ENCODE results near the gene CDK14.

The CDK14 gene

GRCh38 chr7:90604383-90604782, 8.3 kb downstream of the CDK14 start:
- Histone ChIP-seq H3K36me3 (ENCODE audit: insufficient read depth, low read length) (no peaks in the 10 kb centered on the region), H3K79me2 (ENCODE audit: insufficient read depth, low read length) (no peaks in the 10 kb centered on the region), H3K4me3 (ENCODE audit: low read depth in 1 of 2, low read length in 2 of 2) (no peak overlapping the region), H3K27me3 (ENCODE audit: insufficient read depth, low read length, poor library complexity) (no peaks in the 10 kb centered on the region), H4K20me1 (ENCODE audit: insufficient read depth, low read length) (no peaks in the 10 kb centered on the region), H3K4me2 (ENCODE audit: insufficient read depth, low read length) (no peak overlapping the region), H3K27ac (ENCODE audit: low read length) (no peak overlapping the region), H3K9me3 (ENCODE audit: insufficient read depth, low read length, severe bottlenecking) (no peaks in the 10 kb centered on the region), H2AFZ (ENCODE audit: low read depth, low read length) (no peak overlapping the region), H3K9ac (ENCODE audit: low read depth, low read length) (no peak overlapping the region), H3K4me1 (ENCODE audit: insufficient read depth, low read length) (no peaks in the 10 kb centered on the region)
- no peak for ATAC-seq (ENCODE audit: insufficient read depth, low read depth)
- TF ChIP-seq CTCF (IDR thresholded peaks at IDR 0.05; ENCODE audit: borderline replicate concordance, extremely low read depth, low read length, poor library complexity, severe bottlenecking) (no peak), EZH2 (IDR thresholded peaks at IDR 0.05; ENCODE audit: borderline replicate concordance, low read depth, low read length, severe bottlenecking) (no peak)
- no peak for DNase-seq

GRCh38 chr7:90605055-90605454, 8.9 kb downstream of the CDK14 start:
- ATAC-seq (ENCODE audit: insufficient read depth, low read depth) (no peak), DNase-seq (no peak)
- Histone ChIP-seq H3K27ac (ENCODE audit: low read length) (no peak overlapping the region), H3K9me3 (ENCODE audit: insufficient read depth, low read length, severe bottlenecking) (no peaks in the 10 kb centered on the region), H3K79me2 (ENCODE audit: insufficient read depth, low read length) (no peaks in the 10 kb centered on the region), H3K4me3 (ENCODE audit: low read depth in 1 of 2, low read length in 2 of 2) (no peak overlapping the region), H3K9ac (ENCODE audit: low read depth, low read length) (no peak overlapping the region), H3K4me2 (ENCODE audit: insufficient read depth, low read length) (no peak overlapping the region), H3K27me3 (ENCODE audit: insufficient read depth, low read length, poor library complexity) (no peaks in the 10 kb centered on the region), H3K36me3 (ENCODE audit: insufficient read depth, low read length) (no peaks in the 10 kb centered on the region), H3K4me1 (ENCODE audit: insufficient read depth, low read length) (no peaks in the 10 kb centered on the region), H2AFZ (ENCODE audit: low read depth, low read length) (no peak overlapping the region), H4K20me1 (ENCODE audit: insufficient read depth, low read length) (no peaks in the 10 kb centered on the region)
- no peak for TF ChIP-seq CTCF (IDR thresholded peaks at IDR 0.05; ENCODE audit: borderline replicate concordance, extremely low read depth, low read length, poor library complexity, severe bottlenecking)
- no peak for TF ChIP-seq EZH2 (IDR thresholded peaks at IDR 0.05; ENCODE audit: borderline replicate concordance, low read depth, low read length, severe bottlenecking)

DNA sequence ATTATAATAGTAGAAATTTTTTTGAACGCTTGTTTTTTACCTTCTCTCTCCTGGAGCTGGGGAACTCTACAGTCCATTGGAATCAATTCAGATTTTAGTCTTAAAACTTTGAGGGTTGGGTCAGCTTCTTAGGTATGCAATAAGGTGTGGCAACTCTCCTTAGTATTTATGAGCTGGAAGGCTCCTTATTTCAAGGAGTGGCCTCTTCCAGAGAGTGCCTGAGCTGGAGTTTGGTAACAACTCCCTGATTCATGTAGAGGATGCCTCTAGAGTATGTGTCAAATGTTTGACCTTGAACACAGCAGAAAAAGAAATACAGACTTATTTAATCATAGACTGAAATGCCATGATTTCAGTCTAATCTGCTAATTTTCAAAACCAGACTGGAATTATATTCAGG, 11.1 kb downstream of the CDK14 start:
- Histone ChIP-seq H3K9ac (ENCODE audit: low read depth, low read length) (no peak overlapping the region), H3K4me1 (ENCODE audit: insufficient read depth, low read length) (no peaks in the 10 kb centered on the region), H3K27ac (ENCODE audit: low read length) (no peak overlapping the region), H3K36me3 (ENCODE audit: insufficient read depth, low read length) (no peaks in the 10 kb centered on the region), H3K9me3 (ENCODE audit: insufficient read depth, low read length, severe bottlenecking) (no peaks in the 10 kb centered on the region), H3K4me2 (ENCODE audit: insufficient read depth, low read length) (no peak overlapping the region), H3K4me3 (ENCODE audit: low read depth in 1 of 2, low read length in 2 of 2) (no peak overlapping the region), H3K79me2 (ENCODE audit: insufficient read depth, low read length) (no peaks in the 10 kb centered on the region), H3K27me3 (ENCODE audit: insufficient read depth, low read length, poor library complexity) (no peaks in the 10 kb centered on the region), H4K20me1 (ENCODE audit: insufficient read depth, low read length) (no peaks in the 10 kb centered on the region), H2AFZ (ENCODE audit: low read depth, low read length) (no peak overlapping the region)
- DNase-seq (no peak), ATAC-seq (ENCODE audit: insufficient read depth, low read depth) (no peak)
- TF ChIP-seq EZH2 (IDR thresholded peaks at IDR 0.05; ENCODE audit: borderline replicate concordance, low read depth, low read length, severe bottlenecking), result no peak
- TF ChIP-seq CTCF (IDR thresholded peaks at IDR 0.05; ENCODE audit: borderline replicate concordance, extremely low read depth, low read length, poor library complexity, severe bottlenecking), result no peak

- Histone ChIP-seq H3K79me2 (ENCODE audit: insufficient read depth, low read length) (no peaks in the 10 kb centered on the region), H3K27ac (ENCODE audit: low read length) (no peak overlapping the region), H4K20me1 (ENCODE audit: insufficient read depth, low read length) (no peaks in the 10 kb centered on the region), H3K9ac (ENCODE audit: low read depth, low read length) (no peak overlapping the region), H2AFZ (ENCODE audit: low read depth, low read length) (no peak overlapping the region), H3K36me3 (ENCODE audit: insufficient read depth, low read length) (no peaks in the 10 kb centered on the region), H3K9me3 (ENCODE audit: insufficient read depth, low read length, severe bottlenecking) (no peaks in the 10 kb centered on the region), H3K4me3 (ENCODE audit: low read depth in 1 of 2, low read length in 2 of 2) (no peak overlapping the region), H3K4me2 (ENCODE audit: insufficient read depth, low read length) (no peak overlapping the region), H3K27me3 (ENCODE audit: insufficient read depth, low read length, poor library complexity) (no peaks in the 10 kb centered on the region), H3K4me1 (ENCODE audit: insufficient read depth, low read length) (no peaks in the 10 kb centered on the region)
- DNase-seq (no peak), ATAC-seq (ENCODE audit: insufficient read depth, low read depth) (no peak)
- TF ChIP-seq EZH2 (IDR thresholded peaks at IDR 0.05; ENCODE audit: borderline replicate concordance, low read depth, low read length, severe bottlenecking) (no peak), CTCF (IDR thresholded peaks at IDR 0.05; ENCODE audit: borderline replicate concordance, extremely low read depth, low read length, poor library complexity, severe bottlenecking) (no peak)
Observed at GRCh38 chr7:90610105-90610504, 14.0 kb downstream of the CDK14 start.

All from DND-41 (cell line).